ENCODE data around the gene CALR3. TPM values are rescaled to one million over a fixed set of nuclear protein-coding genes. Genes with fewer than 3 reads are reported as not detected.

Gene CALR3
- total RNA-seq, 4 donors from 2014 or later = not detected

- 37 to 38% methylated on average over 8 of the region's 8 CpGs for WGBS, 2 donors
- Histone ChIP-seq H3K27ac (peak overlapping the region in 3 of 4 donors; percentile 40 to 83 (median 71)), H3K9me3 (no peaks in the 10 kb centered on the region), H3K36me3 (no peaks in the 10 kb centered on the region), H3K4me3 (no peak overlapping the region), H3K27me3 (no peaks in the 10 kb centered on the region), H3K4me1 (peaks cover 0 to 78% (median 30%) of the 10 kb centered on the region in 4 donors)
- TF ChIP-seq CTCF (IDR thresholded peaks at IDR 0.05) (no peak), EP300 (IDR thresholded peaks at IDR 0.05) (no peak), POLR2A (IDR thresholded peaks at IDR 0.05) (no peak)
- no peak for DNase-seq (ENCODE audit: low spot score in 2 of 2)
Observed at GRCh38 chr19:16457954-16458331, 38.0 kb downstream of the CALR3 start.

GRCh38 chr19:16457195-16457953, 38.6 kb downstream of the CALR3 start:
- Histone ChIP-seq H3K27ac (peak overlapping the region in 3 of 4 donors; percentile 40 to 83 (median 71)), H3K9me3 (no peaks in the 10 kb centered on the region), H3K36me3 (no peaks in the 10 kb centered on the region), H3K4me1 (peaks cover 0 to 73% (median 30%) of the 10 kb centered on the region in 4 donors), H3K4me3 (peak overlapping the region in 1 of 4 donors; percentile 17), H3K27me3 (no peaks in the 10 kb centered on the region)
- TF ChIP-seq EP300 (IDR thresholded peaks at IDR 0.05) = no peak
- TF ChIP-seq POLR2A (IDR thresholded peaks at IDR 0.05) = no peak
- TF ChIP-seq CTCF (IDR thresholded peaks at IDR 0.05) = no peak
- WGBS, 2 donors = 4 to 6% methylated on average over 15 to 16 of the region's 16 CpGs
- DNase-seq (ENCODE audit: low spot score in 2 of 2) = no peak

GRCh38 chr19:16456652-16457194, 39.2 kb downstream of the CALR3 start:
- H3K27me3 ChIP-seq = no peaks in the 10 kb centered on the region
- WGBS, 2 donors = 53% methylated on average over 11 of the region's 11 CpGs
- no peaks in the 10 kb centered on the region for H3K36me3 ChIP-seq
- H3K27ac ChIP-seq = peak overlapping the region in 3 of 4 donors; percentile 5 to 83 (median 71)
- no peak for TF ChIP-seq POLR2A (IDR thresholded peaks at IDR 0.05)
- no peak for TF ChIP-seq EP300 (IDR thresholded peaks at IDR 0.05)
- TF ChIP-seq CTCF (IDR thresholded peaks at IDR 0.05) = no peak
- no peak for DNase-seq (ENCODE audit: low spot score in 2 of 2)
- peak overlapping the region in 1 of 4 donors; percentile 17 for H3K4me3 ChIP-seq
- peaks cover 0 to 67% (median 29%) of the 10 kb centered on the region in 4 donors for H3K4me1 ChIP-seq
- H3K9me3 ChIP-seq = no peaks in the 10 kb centered on the region

- no peaks in the 10 kb centered on the region for H3K36me3 ChIP-seq
- no peak for DNase-seq (ENCODE audit: low spot score in 2 of 2)
- H3K27ac ChIP-seq = no peak overlapping the region
- TF ChIP-seq POLR2A (IDR thresholded peaks at IDR 0.05) = no peak
- no peak for TF ChIP-seq CTCF (IDR thresholded peaks at IDR 0.05)
- no peak for TF ChIP-seq EP300 (IDR thresholded peaks at IDR 0.05)
- no peak overlapping the region for H3K4me3 ChIP-seq
- no peaks in the 10 kb centered on the region for H3K9me3 ChIP-seq
- 86 to 91% methylated on average over 5 of the region's 5 CpGs for WGBS, 2 donors
- peaks cover 0 to 60% (median 28%) of the 10 kb centered on the region in 4 donors for H3K4me1 ChIP-seq
- H3K27me3 ChIP-seq = no peaks in the 10 kb centered on the region
Observed at GRCh38 chr19:16455489-16455888, 40.5 kb downstream of the CALR3 start.

GRCh38 chr19:16454351-16454918, 41.5 kb downstream of the CALR3 start:
- H3K9me3 ChIP-seq = no peaks in the 10 kb centered on the region
- WGBS, 2 donors = 55 to 61% methylated on average over 10 of the region's 10 CpGs
- no peaks in the 10 kb centered on the region for H3K27me3 ChIP-seq
- H3K36me3 ChIP-seq = no peaks in the 10 kb centered on the region
- no peak for DNase-seq (ENCODE audit: low spot score in 2 of 2)
- peaks cover 0 to 60% (median 31%) of the 10 kb centered on the region in 4 donors for H3K4me1 ChIP-seq
- TF ChIP-seq CTCF (IDR thresholded peaks at IDR 0.05) = no peak
- TF ChIP-seq POLR2A (IDR thresholded peaks at IDR 0.05) = no peak
- no peak for TF ChIP-seq EP300 (IDR thresholded peaks at IDR 0.05)
- peak overlapping the region in 1 of 4 donors; percentile 41 for H3K27ac ChIP-seq
- no peak overlapping the region for H3K4me3 ChIP-seq
